CD14-positive monocyte (primary cell): ENCODE measurements around the gene PSMG3. TPM values are rescaled to one million over a fixed set of nuclear protein-coding genes. Genes with fewer than 3 reads are reported as not detected.

Experiments used
- DNase-seq, 3 donors: peaks; one replicate each; pipeline ENCODE4 v3.0.0-alpha.2; 2011 to 2022
- H2AFZ ChIP-seq: 2 replicates; pipeline ENCODE4 v1.6.0; 2012; ENCODE audit warnings: mild to moderate bottlenecking, low read depth, low read length, inconsistent platforms; ENCODE audit not compliant: insufficient read depth, poor library complexity, severe bottlenecking
- H3K27ac ChIP-seq, 2 donors: 1 replicate in 1 of 2; 2 replicates in 1 of 2; pipeline ENCODE4 v1.5.1; 2012 to 2013; ENCODE audit warnings: low read length in 2 of 2, control low read depth in 1 of 2, inconsistent platforms in 1 of 2, low read depth in 1 of 2, mild to moderate bottlenecking in 1 of 2
- H3K27me3 ChIP-seq, 2 donors: one replicate each; pipeline versions ENCODE4 v1.6.0 to v1.6.1; 2011 to 2013; ENCODE audit warnings: low read length in 2 of 2; ENCODE audit not compliant: control insufficient read depth in 2 of 2, insufficient read depth in 2 of 2
- H3K36me3 ChIP-seq, 2 donors: replicated peaks in 1 of 2; 1 replicate in 1 of 2; 2 replicates in 1 of 2; pipeline versions ENCODE4 v1.5.1 to v1.6.1; 2012 to 2013; ENCODE audit warnings: low read length in 2 of 2, control low read depth in 1 of 2, inconsistent platforms in 1 of 2, mild to moderate bottlenecking in 1 of 2; ENCODE audit not compliant: insufficient read depth in 2 of 2, control insufficient read depth in 1 of 2
- H3K4me1 ChIP-seq, 2 donors: 1 replicate in 1 of 2; 2 replicates in 1 of 2; pipeline versions ENCODE4 v1.5.1 to v1.6.1; 2012 to 2013; ENCODE audit warnings: low read length in 2 of 2, control low read depth in 1 of 2, inconsistent platforms in 1 of 2, mild to moderate bottlenecking in 1 of 2, moderate library complexity in 1 of 2; ENCODE audit not compliant: insufficient read depth in 2 of 2, control insufficient read depth in 1 of 2
- H3K4me2 ChIP-seq: replicated peaks from 2 replicates; pipeline ENCODE3; 2012; ENCODE audit warnings: low read length, moderate library complexity, mild to moderate bottlenecking; ENCODE audit not compliant: poor library complexity, severe bottlenecking; ENCODE audit errors: extremely low read depth
- H3K4me3 ChIP-seq, 3 experiments: fragments of 200-600 bp in 1 of 3; sonication (generic) in 1 of 3; replicated peaks in 1 of 3; 1 replicate in 2 of 3; 2 replicates in 1 of 3; pipeline ENCODE4 v1.5.1; 2011 to 2013; ENCODE audit warnings: low read length in 3 of 3, mild to moderate bottlenecking in 3 of 3, control low read depth in 2 of 3, low read depth in 2 of 3, inconsistent platforms in 1 of 3, moderate library complexity in 1 of 3
- H3K79me2 ChIP-seq: 2 replicates; pipeline ENCODE4 v1.6.0; 2012; ENCODE audit warnings: mild to moderate bottlenecking, control low read depth, inconsistent platforms, low read length, moderate library complexity; ENCODE audit not compliant: insufficient read depth
- H3K9ac ChIP-seq: 2 replicates; pipeline ENCODE4 v1.6.0; 2017; ENCODE audit warnings: low read length, mild to moderate bottlenecking; ENCODE audit not compliant: insufficient read depth, poor library complexity, severe bottlenecking
- H3K9me3 ChIP-seq, 2 donors: replicated peaks in 1 of 2; 1 replicate in 1 of 2; 2 replicates in 1 of 2; pipeline versions ENCODE4 v1.5.1 to v1.6.1; 2012 to 2013; ENCODE audit warnings: low read length in 2 of 2, control low read depth in 1 of 2; ENCODE audit not compliant: control insufficient read depth in 1 of 2, insufficient read depth in 1 of 2
- H4K20me1 ChIP-seq: 2 replicates; pipeline ENCODE4 v1.6.0; 2012; ENCODE audit warnings: mild to moderate bottlenecking, low read length, control low read depth, moderate library complexity; ENCODE audit not compliant: insufficient read depth
- H3K27ac Mint-ChIP-seq, 7 donors: one replicate each; pipeline ENCODE4 v1.8.0; 2020; ENCODE audit warnings: mild to moderate bottlenecking in 7 of 7, mixed read lengths in 7 of 7, moderate library complexity in 6 of 7, inconsistent platforms in 2 of 7
- H3K27me3 Mint-ChIP-seq, 3 donors: one replicate each; pipeline ENCODE4 v1.8.0; 2021 to 2022; ENCODE audit warnings: low read depth in 3 of 3, mild to moderate bottlenecking in 3 of 3, mixed read lengths in 3 of 3, moderate library complexity in 3 of 3, inconsistent platforms in 1 of 3
- H3K36me3 Mint-ChIP-seq, 2 donors: one replicate each; pipeline ENCODE4 v1.8.0; 2020; ENCODE audit warnings: mixed read lengths in 2 of 2, inconsistent platforms in 1 of 2, mild to moderate bottlenecking in 1 of 2
- H3K4me1 Mint-ChIP-seq: one replicate; pipeline ENCODE4 v1.8.0; 2020; ENCODE audit warnings: mild to moderate bottlenecking, mixed read lengths
- H3K4me3 Mint-ChIP-seq, 2 donors: one replicate each; pipeline ENCODE4 v1.8.0; 2020; ENCODE audit warnings: mild to moderate bottlenecking in 2 of 2, mixed read lengths in 2 of 2, moderate library complexity in 1 of 2
- H3K9me3 Mint-ChIP-seq, 7 donors: one replicate each; pipeline ENCODE4 v1.8.0; 2020 to 2022; ENCODE audit warnings: mixed read lengths in 7 of 7, mild to moderate bottlenecking in 6 of 7, moderate library complexity in 6 of 7, inconsistent platforms in 2 of 7
- CTCF ChIP-seq: fragments of 200-600 bp; IDR thresholded peaks from one replicate; pipeline ENCODE4 v1.8.0; 2022; ENCODE audit warnings: antibody characterized with exemption, mild to moderate bottlenecking
- WGBS: methylation state at CpG from one replicate; pipeline ENCODE4 v1.1.5; 2013; ENCODE audit warnings: missing lambda C conversion rate; ENCODE audit not compliant: insufficient coverage; 5-methylcytosine and 5-hydroxymethylcytosine counted together
- intact Hi-C, 2 donors: fragments of 100-400 bp; cut with micrococcal nuclease; formaldehyde crosslinking; loops; one replicate each; pipeline versions ENCODE4 v1.15.0 to v1.15.1; 2023
- polyA plus RNA-seq, 3 donors: library from polyadenylated mRNA; depleted of rRNA in 1 of 3; unstranded in 2 of 3; stranded (reverse) in 1 of 3; fragments of 300-500 nt in 2 of 3; fragments of >200 nt in 1 of 3; fragmentation: Illumina TruSeq in 2 of 3; gene quantifications; 1 replicate in 2 of 3; 2 replicates in 1 of 3; pipeline ENCODE4 v1.2.3, GENCODE V29; 2012 to 2021

Gene PSMG3
- polyA plus RNA-seq, 3 donors = 32.6 to 38.8 (median 34.5) TPM

- WGBS = 94% methylated on average over 33 of the region's 42 CpGs
- H3K27me3 Mint-ChIP-seq = peaks cover 20 to 25% (median 22%) of the 10 kb centered on the region in 3 donors
- peaks cover 6 to 15% (median 10%) of the 10 kb centered on the region in 7 donors for H3K9me3 Mint-ChIP-seq
- no peak for TF ChIP-seq CTCF
- H3K4me3 Mint-ChIP-seq = no peak overlapping the region
- no peaks in the 10 kb centered on the region for H3K4me1 Mint-ChIP-seq
- Histone ChIP-seq H3K36me3 (no peaks in the 10 kb centered on the region), H3K27ac (no peak overlapping the region), H3K4me1 (no peaks in the 10 kb centered on the region), H2AFZ (no peak overlapping the region), H3K9me3 (peaks cover 6 to 10% of the 10 kb centered on the region in 2 donors), H4K20me1 (no peaks in the 10 kb centered on the region), H3K27me3 (peaks cover 2 to 13% of the 10 kb centered on the region in 2 donors), H3K4me3 (no peak overlapping the region), H3K4me2 (no peak overlapping the region), H3K79me2 (no peaks in the 10 kb centered on the region), H3K9ac (no peak overlapping the region)
- no peak overlapping the region for H3K27ac Mint-ChIP-seq
- intact Hi-C loops = no loop called here
- DNase-seq = no peak
- no peaks in the 10 kb centered on the region for H3K36me3 Mint-ChIP-seq
Measured at GRCh38 chr7:1586827-1587705, 17.2 kb upstream of the PSMG3 start.

- Mint-ChIP-seq H3K4me1 (no peaks in the 10 kb centered on the region), H3K4me3 (no peak overlapping the region), H3K9me3 (peaks cover 6 to 15% (median 10%) of the 10 kb centered on the region in 7 donors), H3K36me3 (no peaks in the 10 kb centered on the region), H3K27me3 (peaks cover 12 to 19% (median 15%) of the 10 kb centered on the region in 3 donors), H3K27ac (no peak overlapping the region)
- intact Hi-C loops = no loop called here
- DNase-seq = no peak
- Histone ChIP-seq H4K20me1 (no peaks in the 10 kb centered on the region), H3K36me3 (no peaks in the 10 kb centered on the region), H3K9me3 (peaks cover 6 to 10% of the 10 kb centered on the region in 2 donors), H3K79me2 (no peaks in the 10 kb centered on the region), H3K4me2 (no peak overlapping the region), H2AFZ (no peak overlapping the region), H3K4me3 (no peak overlapping the region), H3K9ac (no peak overlapping the region), H3K27ac (no peak overlapping the region), H3K4me1 (no peaks in the 10 kb centered on the region), H3K27me3 (peaks cover 0 to 5% of the 10 kb centered on the region in 2 donors)
- TF ChIP-seq CTCF = no peak
- 94% methylated on average over 30 of the region's 34 CpGs for WGBS
Measured at GRCh38 chr7:1586126-1586826, 16.4 kb upstream of the PSMG3 start.
